UCSD-AML1 (cell line): ENCODE data around the gene GDA.

ENCODE experiments used
- DNase-seq: peaks from one replicate; lab custom pipeline; 2025; ENCODE audit not compliant: unreplicated experiment; lab: John Stamatoyannopoulos, UW

Gene GDA

GRCh38 chr9:72149231-72149975 lies at the start of gene GDA:
GDA (plus strand) TSS chr9:72149440; CDS start chr9:72149560, 120 bp downstream.
- DNase-seq: no peak

- DNase-seq: no peak
Measured at GRCh38 chr9:72102520-72102919, 46.7 kb upstream of the GDA start.

- DNase-seq: no peak
Measured at GRCh38 chr9:72113056-72113455, 36.2 kb upstream of the GDA start.

GRCh38 chr9:72119853-72120252 lies 29.4 kb upstream of the GDA start:
- DNase-seq: no peak

GRCh38 chr9:72124947-72125346 lies 24.3 kb upstream of the GDA start:
- DNase-seq: no peak

- DNase-seq: no peak
Measured at GRCh38 chr9:72127753-72128152, 21.5 kb upstream of the GDA start.

- no peak for DNase-seq
Measured at GRCh38 chr9:72128526-72128925, 20.7 kb upstream of the GDA start.

- no peak for DNase-seq
Measured at GRCh38 chr9:72129271-72130156, 19.7 kb upstream of the GDA start.

GRCh38 chr9:72130321-72130720 lies 18.9 kb upstream of the GDA start:
- no peak for DNase-seq

GRCh38 chr9:72131206-72131605 lies 18.0 kb upstream of the GDA start:
- DNase-seq: no peak

GRCh38 chr9:72132052-72132451 lies 17.2 kb upstream of the GDA start:
- no peak for DNase-seq

- DNase-seq: no peak
Measured at GRCh38 chr9:72133365-72134035, 15.7 kb upstream of the GDA start.

- DNase-seq: no peak
Measured at GRCh38 chr9:72134801-72135200, 14.4 kb upstream of the GDA start.

- DNase-seq: no peak
Measured at GRCh38 chr9:72137697-72138365, 11.4 kb upstream of the GDA start.

- DNase-seq: no peak
Measured at GRCh38 chr9:72139226-72139625, 10.0 kb upstream of the GDA start.

GRCh38 chr9:72140586-72140985 lies 8.7 kb upstream of the GDA start:
- DNase-seq: no peak

GRCh38 chr9:72141484-72141883 lies 7.8 kb upstream of the GDA start:
- DNase-seq: no peak

- DNase-seq: no peak
Measured at GRCh38 chr9:72144756-72145492, 4.3 kb upstream of the GDA start.

GRCh38 chr9:72145733-72146505 lies 3.3 kb upstream of the GDA start:
- no peak for DNase-seq

GRCh38 chr9:72147676-72148075 lies 1.6 kb upstream of the GDA start:
- no peak for DNase-seq
